OCI-LY7 (cell line): ENCODE results near the gene BASP1. TPM values are rescaled to one million over a fixed set of nuclear protein-coding genes. Genes with fewer than 3 reads are reported as not detected.

Experiments used
- BruUV-seq: library from RNA; stranded (reverse); fragments of 400-500 nt; replicated peaks from 2 replicates; lab custom pipeline; 2021; lab: Mats Ljungman, UMichigan
- CTCF ChIA-PET: fragments of 300-600 bp; sonication (Branson Sonifier 250); formaldehyde crosslinking; loops from one replicate; lab custom pipeline; 2022; ENCODE audit warnings: antibody characterized with exemption; ENCODE audit not compliant: unreplicated experiment; lab: Charles Lee
- POLR2A ChIA-PET: fragments of 300-600 bp; sonication (Branson Sonifier 250); formaldehyde crosslinking; loops from one replicate; lab custom pipeline; 2022; ENCODE audit warnings: antibody characterized with exemption; lab: Charles Lee
- DNase-seq: peaks from one replicate; pipeline ENCODE4 v3.0.0-alpha.2; 2015; ENCODE audit warnings: low spot score
- H2AFZ ChIP-seq: fragments of 200-600 bp; sonication (generic), shearing (Covaris generic); 2 replicates; pipeline ENCODE4 v1.6.1; 2014; ENCODE audit warnings: mild to moderate bottlenecking, antibody characterized with exemption, low read length, moderate library complexity
- H3K27ac ChIP-seq: fragments of 200-600 bp; sonication (generic); 2 replicates; pipeline ENCODE4 v1.5.1; 2014; ENCODE audit warnings: mixed run types, low read depth, mild to moderate bottlenecking, moderate library complexity, low read length, inconsistent platforms; ENCODE audit not compliant: poor library complexity, severe bottlenecking
- H3K36me3 ChIP-seq: fragments of 200-600 bp; sonication (generic); 2 replicates; pipeline ENCODE4 v1.6.1; 2014; ENCODE audit warnings: mild to moderate bottlenecking, antibody characterized with exemption, low read length, moderate library complexity, mixed read lengths; ENCODE audit not compliant: insufficient read depth
- H3K4me1 ChIP-seq: fragments of 200-600 bp; sonication (generic); 2 replicates; pipeline ENCODE4 v1.5.1; 2014; ENCODE audit warnings: mild to moderate bottlenecking, low read length; ENCODE audit not compliant: insufficient read depth, poor library complexity, severe bottlenecking
- H3K4me2 ChIP-seq: fragments of 200-600 bp; sonication (generic); 2 replicates; pipeline ENCODE4 v1.6.1; 2014; ENCODE audit warnings: mild to moderate bottlenecking, low read length
- H3K4me3 ChIP-seq: fragments of 200-600 bp; sonication (generic); 2 replicates; pipeline ENCODE4 v1.5.1; 2014; ENCODE audit warnings: mild to moderate bottlenecking, low read depth, low read length; ENCODE audit not compliant: poor library complexity, severe bottlenecking
- H3K79me2 ChIP-seq: fragments of 200-600 bp; sonication (generic); 2 replicates; pipeline ENCODE4 v1.6.1; 2016; ENCODE audit warnings: low read depth, mild to moderate bottlenecking, low read length, moderate library complexity, mixed read lengths; ENCODE audit not compliant: insufficient read depth
- H3K9me2 ChIP-seq: fragments of 200-600 bp; sonication (generic); 2 replicates; pipeline ENCODE4 v1.6.1; 2016; ENCODE audit warnings: mild to moderate bottlenecking, low read length, mixed read lengths; ENCODE audit not compliant: insufficient read depth
- H3K9me3 ChIP-seq: fragments of 200-600 bp; sonication (generic); 2 replicates; pipeline ENCODE4 v1.6.1; 2014; ENCODE audit warnings: mild to moderate bottlenecking, mixed run types, low read length, mixed read lengths
- H4K20me1 ChIP-seq: fragments of 200-600 bp; sonication (generic); 2 replicates; pipeline ENCODE4 v1.6.1; 2014; ENCODE audit warnings: mild to moderate bottlenecking, antibody characterized with exemption, low read length, moderate library complexity, mixed read lengths; ENCODE audit not compliant: insufficient read depth
- CTCF ChIP-seq: fragments of 200-600 bp; sonication (generic); conservative IDR thresholded peaks from 2 replicates; pipeline ENCODE4 v1.5.1; 2014; ENCODE audit warnings: mild to moderate bottlenecking, antibody characterized with exemption, low read length, moderate library complexity, mixed read lengths
- EZH2phosphoT487 ChIP-seq: fragments of 200-600 bp; sonication (generic); IDR thresholded peaks from 2 replicates; pipeline ENCODE4 v1.6.1; 2018; ENCODE audit warnings: low read depth, borderline replicate concordance, mild to moderate bottlenecking, mixed run types, antibody characterized with exemption, low read length, moderate library complexity, mixed read lengths
- intact Hi-C: fragments of 100-400 bp; cut with micrococcal nuclease; formaldehyde crosslinking; loops from one replicate; pipeline ENCODE4 v1.10.0; 2022; ENCODE audit not compliant: unreplicated experiment
- total RNA-seq, 2 experiments: library from RNA; depleted of rRNA in 1 of 2; stranded (reverse); fragments of >200 nt in 1 of 2; shearing (Covaris generic) in 1 of 2; gene quantifications; 2 replicates each; pipeline ENCODE4 v1.2.3, GENCODE V29; 2014 to 2022

BASP1 gene
- total RNA-seq, 2 experiments from 2014 or later = 23.4 to 64.8 TPM

DNA sequence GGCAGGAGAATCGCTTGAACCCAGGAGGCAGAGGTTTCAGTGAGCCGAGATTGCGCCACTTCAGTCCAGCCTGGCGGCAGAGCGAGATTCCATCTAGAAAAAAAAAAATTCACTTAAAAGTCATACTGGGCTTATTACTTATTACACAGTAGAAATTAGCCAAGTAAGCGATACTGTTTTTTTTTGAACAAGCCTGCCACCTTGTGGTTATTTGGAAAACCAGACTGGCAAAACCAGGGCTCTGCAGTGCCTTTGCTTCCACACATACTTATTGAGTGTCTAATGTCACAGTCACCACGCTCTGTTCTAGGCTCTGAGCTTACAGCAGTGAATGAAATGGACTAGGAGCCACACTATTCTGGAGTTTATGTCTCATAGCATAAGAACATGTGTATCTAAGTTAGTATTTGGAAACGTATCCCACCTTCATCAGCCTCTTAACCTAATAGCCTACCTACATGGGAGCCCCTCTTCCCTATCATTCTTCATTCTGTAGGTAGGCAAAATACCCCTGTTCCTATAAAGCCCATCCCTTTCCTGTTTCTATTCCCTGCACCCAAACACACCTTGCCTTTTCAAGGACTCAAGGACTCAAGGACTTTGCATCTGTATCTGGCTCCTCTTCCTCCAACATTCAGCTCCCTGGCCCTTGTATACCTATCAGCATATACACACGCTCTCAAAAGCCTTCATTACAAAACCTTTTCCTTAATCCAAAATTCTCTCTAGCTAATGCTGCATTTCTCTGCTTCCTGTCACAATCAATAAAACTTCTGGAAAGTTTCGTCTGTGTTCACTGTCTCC, 13.9 kb upstream of the BASP1 start:
- intact Hi-C loops = no loop called here
- CTCF ChIA-PET = no interaction called here

DNA sequence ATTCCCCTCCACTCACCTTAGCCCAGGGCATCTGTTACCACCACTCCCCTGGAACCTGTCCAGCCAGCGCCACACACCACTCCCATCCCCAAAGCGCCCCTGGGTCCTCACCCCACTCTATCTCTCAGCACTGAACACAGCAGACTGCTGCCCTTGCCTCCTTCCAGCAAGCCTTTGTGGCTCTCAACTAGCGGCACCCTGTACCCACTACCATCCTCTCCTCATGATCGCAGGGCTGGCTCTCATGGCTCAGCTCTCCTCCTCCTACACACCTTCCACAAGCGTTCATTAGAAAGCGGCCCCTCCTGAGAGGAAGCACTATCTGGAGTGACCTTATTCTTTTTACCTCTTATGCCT, 13.3 kb upstream of the BASP1 start:
- no peak overlapping the region for H3K27ac ChIP-seq
- ChIA-PET CTCF (no interaction called here), POLR2A (no interaction called here)
- intact Hi-C loops = no loop called here
- TF ChIP-seq EZH2phosphoT487 (no peak), CTCF (no peak)
- no peaks in the 10 kb centered on the region for H3K4me1 ChIP-seq
- no peaks in the 10 kb centered on the region for H3K9me3 ChIP-seq
- BruUV-seq = no TSS peak
- H3K4me2 ChIP-seq = no peak overlapping the region
- no peaks in the 10 kb centered on the region for H3K9me2 ChIP-seq
- no peak overlapping the region for H3K4me3 ChIP-seq
- DNase-seq = no peak
- H3K36me3 ChIP-seq = no peaks in the 10 kb centered on the region
- no peaks in the 10 kb centered on the region for H4K20me1 ChIP-seq
- H3K79me2 ChIP-seq = no peaks in the 10 kb centered on the region
- H2AFZ ChIP-seq = no peak overlapping the region

More for the DNA sequence above, 13.9 kb upstream of the BASP1 start:
- POLR2A ChIA-PET = interaction anchor here (0.5 kb wide), 1 partner anchor 412 kb away, joined by 4 read pairs; no protein-coding TSS in a partner anchor
- TF ChIP-seq CTCF (peak; percentile 83), EZH2phosphoT487 (no peak)
- Histone ChIP-seq H3K27ac (no peak overlapping the region), H3K4me2 (no peak overlapping the region), H3K9me3 (no peaks in the 10 kb centered on the region), H3K9me2 (no peaks in the 10 kb centered on the region), H3K36me3 (no peaks in the 10 kb centered on the region), H3K4me3 (no peak overlapping the region), H4K20me1 (no peaks in the 10 kb centered on the region), H2AFZ (no peak overlapping the region), H3K4me1 (no peaks in the 10 kb centered on the region), H3K79me2 (no peaks in the 10 kb centered on the region)
- peak; percentile 65 for DNase-seq
- no TSS peak for BruUV-seq

- intact Hi-C loops = no loop called here
- H2AFZ ChIP-seq = no peak overlapping the region
- no peaks in the 10 kb centered on the region for H4K20me1 ChIP-seq
- no TSS peak for BruUV-seq
- no peak for DNase-seq
- no peaks in the 10 kb centered on the region for H3K9me3 ChIP-seq
- no peaks in the 10 kb centered on the region for H3K79me2 ChIP-seq
- TF ChIP-seq CTCF = no peak
- no peak for TF ChIP-seq EZH2phosphoT487
- no peak overlapping the region for H3K27ac ChIP-seq
- no peaks in the 10 kb centered on the region for H3K9me2 ChIP-seq
- H3K36me3 ChIP-seq = no peaks in the 10 kb centered on the region
- POLR2A ChIA-PET = no interaction called here
- H3K4me3 ChIP-seq = no peak overlapping the region
- no peak overlapping the region for H3K4me2 ChIP-seq
- CTCF ChIA-PET = no interaction called here
- H3K4me1 ChIP-seq = no peaks in the 10 kb centered on the region
Measured at GRCh38 chr5:17206021-17206420, 11.4 kb upstream of the BASP1 start.
